Activated CD4-positive, alpha-beta T cell treated with anti-CD3 and anti-CD28 coated beads for 24 hours (primary cell): ENCODE data around the gene HIGD1A.
A peak's percentile ranks its signal among the peaks of the same experiment; 100 is the strongest.
"Not testable (repeated sequence)": the region's sequence is repeated elsewhere in the genome, so short reads cannot be mapped to it uniquely, and the experiment has no call there.

Source experiments
- DNase-seq, 2 donors: peaks; one replicate each; pipeline ENCODE4 v3.0.0-alpha.2; 2020; ENCODE audit warnings: low read depth in 2 of 2

The HIGD1A gene

DNA sequence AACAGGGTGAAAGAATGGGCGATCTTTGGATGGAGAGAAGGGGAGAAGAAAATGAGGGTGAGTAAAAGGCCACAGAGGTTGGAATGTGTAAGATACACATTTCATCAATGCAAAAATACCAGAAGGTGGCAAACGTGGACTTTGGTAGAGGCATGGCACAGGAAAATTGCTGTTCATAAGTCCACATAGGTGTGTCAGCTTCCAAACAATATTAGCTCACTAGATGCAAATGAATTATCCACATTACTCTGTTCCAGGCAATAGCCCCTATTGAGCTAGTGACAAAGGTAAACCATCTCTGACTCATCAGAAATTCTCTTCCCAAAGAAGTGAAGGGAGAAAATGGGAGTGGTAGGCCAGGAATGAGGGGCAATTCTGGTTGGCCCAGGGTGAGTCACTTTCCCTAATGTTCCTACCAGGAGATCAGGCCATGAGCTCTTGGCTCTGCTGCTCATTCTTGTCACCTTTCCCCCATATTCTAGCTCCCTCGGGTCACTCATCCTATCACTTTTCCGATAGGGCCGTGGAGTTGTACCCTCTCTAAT lies 24.9 kb upstream of the HIGD1A start:
- DNase-seq: no peak

DNA sequence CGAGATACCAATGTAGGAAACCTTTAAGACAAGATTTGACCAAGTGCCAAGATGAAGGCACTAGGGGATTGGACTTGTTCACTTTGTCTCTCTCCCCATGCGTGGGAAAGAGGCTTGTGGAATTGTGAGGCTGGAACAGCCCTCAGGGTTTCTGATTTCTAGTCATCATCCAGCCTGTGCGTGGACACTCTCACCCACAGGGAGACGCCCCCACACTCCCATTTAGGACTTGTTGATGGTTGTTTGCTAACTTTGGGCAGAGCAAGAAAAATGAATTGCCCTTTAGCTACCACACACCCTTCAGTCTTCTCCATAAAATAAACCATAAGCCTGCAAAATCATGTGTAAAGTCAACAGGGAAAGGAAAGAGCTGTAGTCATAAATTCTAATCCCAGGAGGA lies 23.4 kb upstream of the HIGD1A start:
- DNase-seq: no peak

DNA sequence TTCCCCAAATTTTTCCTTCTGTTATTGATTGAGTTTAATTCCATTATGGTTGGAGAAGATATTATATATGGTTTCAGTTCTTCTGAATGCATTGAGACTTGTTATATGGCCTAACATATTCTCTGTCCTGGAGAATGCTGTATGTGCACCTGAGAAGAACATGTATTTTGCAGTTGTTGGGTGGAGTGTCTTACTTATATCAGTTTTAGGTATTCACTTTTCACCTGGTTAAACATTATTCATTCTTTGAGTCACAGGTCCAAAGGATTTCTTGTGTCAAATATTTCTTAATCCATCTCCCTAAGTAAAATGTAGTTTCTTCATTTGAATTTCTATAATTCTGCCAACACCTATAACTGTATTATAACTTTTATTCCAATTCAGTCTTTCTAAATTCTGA lies 22.7 kb upstream of the HIGD1A start:
- no peak for DNase-seq

DNA sequence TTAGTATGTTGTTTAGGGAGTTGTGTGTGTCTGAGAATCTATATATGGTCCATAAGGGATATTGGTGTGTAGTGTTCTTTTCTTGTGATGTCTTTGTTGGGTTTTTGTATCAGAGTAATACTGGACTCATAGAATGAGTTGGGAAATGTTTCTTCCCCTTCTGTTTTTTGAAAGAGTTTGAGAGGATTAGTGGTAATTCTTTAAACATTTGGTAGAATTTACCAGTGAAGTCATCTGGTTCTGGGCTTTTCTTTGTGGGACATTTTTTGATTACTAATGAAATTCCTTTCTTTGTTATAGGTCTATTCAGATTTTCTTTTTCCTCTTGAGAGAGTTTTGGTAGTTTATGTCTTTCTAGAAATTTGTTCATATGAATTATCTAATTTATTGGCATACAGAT lies 21.9 kb upstream of the HIGD1A start:
- no peak for DNase-seq

- DNase-seq: no peak
Observed at GRCh38 chr3:42823351-42823750, 19.1 kb upstream of the HIGD1A start.

DNA sequence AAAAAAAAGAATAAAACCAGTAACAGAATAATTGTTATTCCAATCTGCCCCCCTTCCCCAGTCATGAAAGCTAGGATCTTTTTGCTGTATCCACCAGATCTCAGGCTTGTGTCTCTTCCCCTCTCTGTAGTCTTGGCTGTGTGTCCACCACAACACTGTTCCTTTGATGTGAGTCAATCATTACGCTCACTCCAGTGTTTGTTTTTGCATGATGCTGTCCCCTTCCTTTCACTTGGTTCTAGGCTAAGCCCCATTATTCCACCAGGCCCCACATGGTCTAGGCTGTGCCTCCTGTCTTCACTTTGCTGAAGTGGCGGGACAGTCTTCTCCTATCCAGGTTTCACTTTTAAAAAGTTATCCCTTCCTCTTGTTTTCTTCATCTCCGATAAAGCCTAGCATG lies 18.5 kb upstream of the HIGD1A start:
- DNase-seq: no peak

DNA sequence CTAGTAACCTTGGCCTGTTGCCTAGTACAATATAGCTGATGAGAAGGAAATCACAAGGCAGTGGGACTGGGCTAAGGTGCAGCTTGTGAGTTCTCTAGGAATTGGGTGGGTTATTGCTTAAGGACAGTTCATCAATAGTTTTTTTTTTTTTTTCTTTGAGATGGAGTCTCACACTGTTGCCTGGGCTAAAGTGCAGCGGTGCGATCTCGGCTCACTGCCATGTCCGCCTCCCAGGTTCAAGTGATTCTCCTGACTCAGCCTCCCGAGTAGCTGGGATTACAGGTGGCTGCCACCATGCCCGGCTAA lies 16.4 kb upstream of the HIGD1A start:
- no peak for DNase-seq

DNA sequence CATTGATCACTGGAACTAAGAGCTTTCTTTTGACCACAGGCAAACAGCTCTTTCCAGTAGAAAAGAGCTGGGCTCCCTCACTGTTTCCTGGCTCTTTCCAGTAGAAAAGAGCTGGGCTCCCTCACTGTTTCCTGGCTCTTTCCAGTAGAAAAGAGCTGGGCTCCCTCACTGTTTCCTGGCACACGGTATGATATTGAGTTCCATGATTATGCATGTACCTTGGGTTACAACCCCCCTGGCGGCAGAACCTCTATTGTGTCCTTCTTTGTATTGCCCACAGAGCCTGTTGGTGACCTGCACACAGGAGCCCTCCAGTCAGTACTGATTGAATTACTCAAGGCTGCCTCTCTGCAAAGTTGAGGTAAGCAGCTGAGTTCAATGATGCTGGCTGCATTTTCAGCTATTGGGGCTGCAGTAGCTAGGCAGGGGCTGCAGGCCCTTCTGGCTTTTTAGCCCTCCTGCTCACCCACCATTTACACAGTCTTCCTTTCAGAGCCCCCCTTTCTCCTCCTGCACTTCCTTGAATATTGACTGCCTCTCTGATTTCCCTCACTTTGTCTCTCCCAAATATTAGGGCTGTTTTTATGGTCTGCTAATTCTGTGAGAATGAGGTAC lies 15.2 kb upstream of the HIGD1A start:
- DNase-seq: no peak

GRCh38 chr3:42815826-42816225 lies 11.5 kb upstream of the HIGD1A start:
- no peak for DNase-seq

- no peak for DNase-seq
Observed at GRCh38 chr3:42814914-42815507, 10.7 kb upstream of the HIGD1A start.

DNA sequence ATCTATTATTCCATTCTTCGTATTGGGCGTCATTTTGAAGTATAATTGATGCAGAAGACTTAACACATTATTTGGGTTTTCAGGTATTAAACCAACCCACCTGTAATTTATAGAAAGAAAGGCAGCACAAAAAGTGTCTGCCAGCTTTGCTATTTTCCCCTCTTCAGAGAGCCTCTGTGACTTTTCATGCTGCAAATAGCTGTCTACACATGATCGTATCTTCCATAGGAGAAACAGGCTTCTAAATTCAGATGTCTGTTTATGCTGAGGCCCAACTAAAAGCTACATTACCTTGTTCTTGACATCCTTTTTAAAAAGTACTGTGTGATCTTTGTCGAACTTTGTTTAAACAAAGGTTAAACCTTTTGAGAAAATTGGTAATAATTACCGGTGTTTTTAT lies 10.0 kb upstream of the HIGD1A start:
- no peak for DNase-seq

- not testable (repeated sequence) for DNase-seq
Observed at GRCh38 chr3:42811118-42811883, 7.0 kb upstream of the HIGD1A start.

GRCh38 chr3:42810706-42811105 lies 6.4 kb upstream of the HIGD1A start:
- DNase-seq: not testable (repeated sequence)

- DNase-seq: no peak
Observed at GRCh38 chr3:42809202-42809601, 4.9 kb upstream of the HIGD1A start, which contains the start of gene ACKR2. Gene ACKR2 (plus strand): TSS chr3:42809445. CDS start chr3:42864503, 55,058 bp downstream.

DNA sequence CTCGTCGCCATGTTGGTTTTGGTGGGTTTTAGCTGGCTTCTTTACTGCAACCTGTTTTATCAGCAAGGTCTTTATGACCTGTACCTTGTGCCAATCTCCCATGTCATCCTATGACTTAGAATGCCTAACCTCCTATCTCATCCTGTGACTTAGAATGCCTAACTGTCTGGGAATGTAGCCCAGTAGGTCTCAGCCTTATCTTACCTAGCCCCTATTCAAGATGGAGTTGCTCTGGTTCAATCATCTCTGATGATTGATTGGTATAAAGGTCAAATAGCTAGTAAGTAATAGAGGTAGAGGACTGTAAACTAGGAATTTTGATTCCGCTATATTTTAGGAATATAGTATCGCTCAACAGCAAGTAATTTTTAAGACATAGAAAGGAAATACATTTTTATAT lies 3.6 kb upstream of the HIGD1A start:
- no peak for DNase-seq

- no peak for DNase-seq
Observed at GRCh38 chr3:42805141-42805821, 991 bp upstream of the HIGD1A start.

GRCh38 chr3:42804831-42805132 lies 492 bp upstream of the HIGD1A start:
- no peak for DNase-seq

GRCh38 chr3:42803414-42804105 lies 730 bp downstream of the HIGD1A start:
- peak in 1 of 2 donors; percentile 10 for DNase-seq

GRCh38 chr3:42802876-42803413 lies 1.3 kb downstream of the HIGD1A start:
- DNase-seq: no peak

GRCh38 chr3:42801784-42802183 lies 2.5 kb downstream of the HIGD1A start:
- DNase-seq: no peak

GRCh38 chr3:42801048-42801620 lies 3.2 kb downstream of the HIGD1A start:
- DNase-seq: no peak
